Activated T-helper 17 cell treated with anti-CD3 and anti-CD28 coated beads, Interleukin-2, amount 50 U/mL, for 72 hours (primary cell): ENCODE results near the gene LIMK1. TPM values are rescaled to one million over a fixed set of nuclear protein-coding genes. Genes with fewer than 3 reads are reported as not detected.
"Not testable (repeated sequence)": the region's sequence is repeated elsewhere in the genome, so short reads cannot be mapped to it uniquely, and the experiment has no call there.

Experiments
- ATAC-seq: fragments of 150-1000 bp; cut with Tn5 transposase; replicated peaks from 2 replicates; pipeline ENCODE4 v1.10.0; 2021; ENCODE audit warnings: mild to moderate bottlenecking, moderate library complexity
- H3K27ac Mint-ChIP-seq: one replicate; pipeline ENCODE4 v1.8.0; 2022; ENCODE audit warnings: mixed read lengths
- H3K27me3 Mint-ChIP-seq: one replicate; pipeline ENCODE4 v1.8.0; 2022; ENCODE audit warnings: mixed read lengths
- H3K36me3 Mint-ChIP-seq: one replicate; pipeline ENCODE4 v1.8.0; 2022; ENCODE audit warnings: low read depth, mild to moderate bottlenecking, mixed read lengths
- H3K4me1 Mint-ChIP-seq: one replicate; pipeline ENCODE4 v1.8.0; 2022; ENCODE audit warnings: mixed read lengths
- H3K4me3 Mint-ChIP-seq: one replicate; pipeline ENCODE4 v1.8.0; 2022; ENCODE audit warnings: mild to moderate bottlenecking, mixed read lengths
- H3K9me3 Mint-ChIP-seq: one replicate; pipeline ENCODE4 v1.8.0; 2022; ENCODE audit warnings: mixed read lengths
- total RNA-seq, 2 donors: library from RNA; stranded (reverse); gene quantifications; one replicate each; pipeline ENCODE4 v1.2.3, GENCODE V29; 2022

The LIMK1 gene
- 10 to 100 TPM; 12.7 to 20.2 TPM for total RNA-seq

- Mint-ChIP-seq H3K4me1 (no peaks in the 10 kb centered on the region), H3K27ac (peak within 1 kb of the TSS; percentile 85), H3K36me3 (no peaks in the 10 kb centered on the region), H3K27me3 (no peaks in the 10 kb centered on the region), H3K4me3 (peak within 1 kb of the TSS; percentile 83), H3K9me3 (no peaks in the 10 kb centered on the region)
- peak; percentile 89 for ATAC-seq
Measured at GRCh38 chr7:74083117-74083876, at the start of gene LIMK1. LIMK1 (plus strand) TSS chr7:74083804; CDS start chr7:74083991, 187 bp downstream.

- Mint-ChIP-seq H3K4me3 (no peak overlapping the region), H3K36me3 (no peaks in the 10 kb centered on the region), H3K27ac (no peak overlapping the region), H3K4me1 (no peaks in the 10 kb centered on the region), H3K9me3 (no peaks in the 10 kb centered on the region), H3K27me3 (no peaks in the 10 kb centered on the region)
- ATAC-seq: no peak
Measured at GRCh38 chr7:74037609-74038008, 46.0 kb upstream of the LIMK1 start.

GRCh38 chr7:74038194-74038961 is 45.2 kb upstream of the LIMK1 start:
- H3K4me1 Mint-ChIP-seq: no peaks in the 10 kb centered on the region
- no peaks in the 10 kb centered on the region for H3K9me3 Mint-ChIP-seq
- no peaks in the 10 kb centered on the region for H3K36me3 Mint-ChIP-seq
- no peak for ATAC-seq
- H3K27ac Mint-ChIP-seq: no peak overlapping the region
- no peaks in the 10 kb centered on the region for H3K27me3 Mint-ChIP-seq
- H3K4me3 Mint-ChIP-seq: no peak overlapping the region

GRCh38 chr7:74039337-74039736 is 44.3 kb upstream of the LIMK1 start:
- Mint-ChIP-seq H3K4me1 (no peaks in the 10 kb centered on the region), H3K36me3 (no peaks in the 10 kb centered on the region), H3K27me3 (no peaks in the 10 kb centered on the region), H3K9me3 (no peaks in the 10 kb centered on the region), H3K4me3 (no peak overlapping the region), H3K27ac (no peak overlapping the region)
- ATAC-seq: no peak

- H3K27me3 Mint-ChIP-seq: no peaks in the 10 kb centered on the region
- no peak overlapping the region for H3K4me3 Mint-ChIP-seq
- H3K9me3 Mint-ChIP-seq: no peaks in the 10 kb centered on the region
- H3K4me1 Mint-ChIP-seq: no peaks in the 10 kb centered on the region
- no peaks in the 10 kb centered on the region for H3K36me3 Mint-ChIP-seq
- no peak overlapping the region for H3K27ac Mint-ChIP-seq
- ATAC-seq: no peak
Measured at GRCh38 chr7:74040101-74040790, 43.4 kb upstream of the LIMK1 start.

GRCh38 chr7:74040791-74041520 is 42.6 kb upstream of the LIMK1 start:
- no peaks in the 10 kb centered on the region for H3K36me3 Mint-ChIP-seq
- ATAC-seq: no peak
- no peak overlapping the region for H3K27ac Mint-ChIP-seq
- H3K4me3 Mint-ChIP-seq: no peak overlapping the region
- no peaks in the 10 kb centered on the region for H3K27me3 Mint-ChIP-seq
- no peaks in the 10 kb centered on the region for H3K4me1 Mint-ChIP-seq
- H3K9me3 Mint-ChIP-seq: no peaks in the 10 kb centered on the region

GRCh38 chr7:74042746-74043522 is 40.7 kb upstream of the LIMK1 start:
- no peaks in the 10 kb centered on the region for H3K27me3 Mint-ChIP-seq
- no peak for ATAC-seq
- H3K9me3 Mint-ChIP-seq: no peaks in the 10 kb centered on the region

GRCh38 chr7:74043523-74043951 is 40.1 kb upstream of the LIMK1 start:
- H3K27ac Mint-ChIP-seq: no peak overlapping the region
- H3K27me3 Mint-ChIP-seq: no peaks in the 10 kb centered on the region
- no peaks in the 10 kb centered on the region for H3K4me1 Mint-ChIP-seq
- H3K9me3 Mint-ChIP-seq: no peaks in the 10 kb centered on the region
- no peak overlapping the region for H3K4me3 Mint-ChIP-seq
- no peaks in the 10 kb centered on the region for H3K36me3 Mint-ChIP-seq
- ATAC-seq: no peak

More at GRCh38 chr7:74042746-74043522, 40.7 kb upstream of the LIMK1 start:
- Mint-ChIP-seq H3K4me3 (no peak overlapping the region), H3K4me1 (no peaks in the 10 kb centered on the region), H3K36me3 (no peaks in the 10 kb centered on the region), H3K27ac (no peak overlapping the region)

- Mint-ChIP-seq H3K36me3 (no peaks in the 10 kb centered on the region), H3K4me1 (no peaks in the 10 kb centered on the region), H3K27me3 (no peaks in the 10 kb centered on the region), H3K4me3 (no peak overlapping the region), H3K9me3 (no peaks in the 10 kb centered on the region), H3K27ac (no peak overlapping the region)
- ATAC-seq: no peak
Measured at GRCh38 chr7:74044366-74045350, 38.9 kb upstream of the LIMK1 start.

- not testable (repeated sequence) for ATAC-seq
Measured at GRCh38 chr7:74046581-74046980, 37.0 kb upstream of the LIMK1 start.

GRCh38 chr7:74047804-74048380 is 35.7 kb upstream of the LIMK1 start:
- no peak overlapping the region for H3K27ac Mint-ChIP-seq
- H3K4me1 Mint-ChIP-seq: peaks cover 6% of the 10 kb centered on the region
- H3K4me3 Mint-ChIP-seq: no peak overlapping the region
- no peaks in the 10 kb centered on the region for H3K27me3 Mint-ChIP-seq
- ATAC-seq: no peak
- H3K36me3 Mint-ChIP-seq: no peaks in the 10 kb centered on the region
- H3K9me3 Mint-ChIP-seq: no peaks in the 10 kb centered on the region

More at GRCh38 chr7:74046581-74046980, 37.0 kb upstream of the LIMK1 start:
- not testable (repeated sequence) for H3K4me1 Mint-ChIP-seq, H3K27ac Mint-ChIP-seq, H3K36me3 Mint-ChIP-seq, H3K27me3 Mint-ChIP-seq, H3K9me3 Mint-ChIP-seq, H3K4me3 Mint-ChIP-seq

GRCh38 chr7:74048999-74049599 is 34.5 kb upstream of the LIMK1 start:
- Mint-ChIP-seq H3K27ac (no peak overlapping the region), H3K4me3 (no peak overlapping the region), H3K9me3 (no peaks in the 10 kb centered on the region), H3K4me1 (peaks cover 6% of the 10 kb centered on the region), H3K27me3 (no peaks in the 10 kb centered on the region), H3K36me3 (no peaks in the 10 kb centered on the region)
- ATAC-seq: no peak
